ENCODE measurements around the gene TXNDC16.

Gene TXNDC16

GRCh38 chr14:52446355-52446754 is 106.0 kb downstream of the TXNDC16 start:
- no peak for DNase-seq

GRCh38 chr14:52443506-52443905 is 108.8 kb downstream of the TXNDC16 start:
- no peak for DNase-seq

GRCh38 chr14:52442602-52443001 is 109.7 kb downstream of the TXNDC16 start:
- DNase-seq, result no peak

- no peak for DNase-seq
Observed at GRCh38 chr14:52442166-52442565, 110.1 kb downstream of the TXNDC16 start.

GRCh38 chr14:52439476-52439875 is 112.8 kb downstream of the TXNDC16 start:
- DNase-seq, result no peak

GRCh38 chr14:52434955-52435354 is 117.3 kb downstream of the TXNDC16 start:
- DNase-seq, result no peak

GRCh38 chr14:52430474-52430873 is 121.8 kb downstream of the TXNDC16 start:
- DNase-seq, result no peak

GRCh38 chr14:52429451-52429850 is 122.9 kb downstream of the TXNDC16 start:
- DNase-seq, result no peak

- no peak for DNase-seq
Observed at GRCh38 chr14:52427460-52427859, 124.8 kb downstream of the TXNDC16 start.

GRCh38 chr14:52422650-52423356 is 129.5 kb downstream of the TXNDC16 start:
- DNase-seq, result no peak

- no peak for DNase-seq
Observed at GRCh38 chr14:52417139-52417538, 135.2 kb downstream of the TXNDC16 start.

- DNase-seq, result no peak
Observed at GRCh38 chr14:52413729-52414408, 138.4 kb downstream of the TXNDC16 start.

- DNase-seq, result no peak
Observed at GRCh38 chr14:52412426-52412825, 139.9 kb downstream of the TXNDC16 start.

- no peak for DNase-seq
Observed at GRCh38 chr14:52405314-52405713, 147.0 kb downstream of the TXNDC16 start.

- DNase-seq, result no peak
Observed at GRCh38 chr14:52402812-52403526, 149.3 kb downstream of the TXNDC16 start.

GRCh38 chr14:52400846-52401245 is 151.5 kb downstream of the TXNDC16 start:
- DNase-seq, result no peak

GRCh38 chr14:52399921-52400595 is 152.2 kb downstream of the TXNDC16 start:
- DNase-seq, result no peak

GRCh38 chr14:52399104-52399503 is 153.2 kb downstream of the TXNDC16 start:
- no peak for DNase-seq

GRCh38 chr14:52397844-52398243 is 154.5 kb downstream of the TXNDC16 start:
- DNase-seq, result no peak

GRCh38 chr14:52395728-52396127 is 156.6 kb downstream of the TXNDC16 start:
- DNase-seq, result no peak

- no peak for DNase-seq
Observed at GRCh38 chr14:52391881-52392615, 160.3 kb downstream of the TXNDC16 start.
